GM10266 (cell line): ENCODE data around the gene MSH5.
"Not testable (repeated sequence)": the region's sequence is repeated elsewhere in the genome, so short reads cannot be mapped to it uniquely, and the experiment has no call there.

ENCODE experiments used
- DNase-seq: peaks from one replicate; pipeline ENCODE4 v3.0.0; 2012; ENCODE audit errors: extremely low spot score
- TF ChIP-seq, protein P1 (sequence below): IDR thresholded peaks from 2 replicates; pipeline ENCODE4 v1.5.1; 2012; ENCODE audit warnings: mild to moderate bottlenecking, low read depth; ENCODE audit not compliant: control insufficient read depth, insufficient read depth; ENCODE audit errors: missing control alignments

The MSH5 gene

DNA sequence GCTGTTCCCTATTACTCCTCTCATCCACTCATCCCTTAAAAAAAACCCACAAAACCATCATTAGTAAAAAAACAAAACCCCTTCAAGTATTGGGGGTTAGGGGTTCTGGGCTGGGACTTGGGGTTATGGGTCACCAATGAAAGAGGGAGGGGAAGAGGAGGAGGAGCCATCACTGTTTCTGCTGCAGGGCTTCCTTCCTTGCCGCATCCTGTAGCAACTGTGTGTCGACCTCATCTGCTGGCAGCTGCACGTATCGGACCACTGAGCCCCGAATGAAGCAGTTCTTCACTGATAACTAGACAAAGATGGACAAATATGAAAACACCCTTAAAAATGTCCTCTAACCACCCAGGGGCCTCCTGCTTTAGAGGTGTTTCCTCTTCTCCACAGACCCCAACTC, 57.8 kb downstream of the MSH5 start:
- TF ChIP-seq, protein P1, sequence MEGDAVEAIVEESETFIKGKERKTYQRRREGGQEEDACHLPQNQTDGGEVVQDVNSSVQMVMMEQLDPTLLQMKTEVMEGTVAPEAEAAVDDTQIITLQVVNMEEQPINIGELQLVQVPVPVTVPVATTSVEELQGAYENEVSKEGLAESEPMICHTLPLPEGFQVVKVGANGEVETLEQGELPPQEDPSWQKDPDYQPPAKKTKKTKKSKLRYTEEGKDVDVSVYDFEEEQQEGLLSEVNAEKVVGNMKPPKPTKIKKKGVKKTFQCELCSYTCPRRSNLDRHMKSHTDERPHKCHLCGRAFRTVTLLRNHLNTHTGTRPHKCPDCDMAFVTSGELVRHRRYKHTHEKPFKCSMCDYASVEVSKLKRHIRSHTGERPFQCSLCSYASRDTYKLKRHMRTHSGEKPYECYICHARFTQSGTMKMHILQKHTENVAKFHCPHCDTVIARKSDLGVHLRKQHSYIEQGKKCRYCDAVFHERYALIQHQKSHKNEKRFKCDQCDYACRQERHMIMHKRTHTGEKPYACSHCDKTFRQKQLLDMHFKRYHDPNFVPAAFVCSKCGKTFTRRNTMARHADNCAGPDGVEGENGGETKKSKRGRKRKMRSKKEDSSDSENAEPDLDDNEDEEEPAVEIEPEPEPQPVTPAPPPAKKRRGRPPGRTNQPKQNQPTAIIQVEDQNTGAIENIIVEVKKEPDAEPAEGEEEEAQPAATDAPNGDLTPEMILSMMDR, result no peak
- no peak for DNase-seq

DNA sequence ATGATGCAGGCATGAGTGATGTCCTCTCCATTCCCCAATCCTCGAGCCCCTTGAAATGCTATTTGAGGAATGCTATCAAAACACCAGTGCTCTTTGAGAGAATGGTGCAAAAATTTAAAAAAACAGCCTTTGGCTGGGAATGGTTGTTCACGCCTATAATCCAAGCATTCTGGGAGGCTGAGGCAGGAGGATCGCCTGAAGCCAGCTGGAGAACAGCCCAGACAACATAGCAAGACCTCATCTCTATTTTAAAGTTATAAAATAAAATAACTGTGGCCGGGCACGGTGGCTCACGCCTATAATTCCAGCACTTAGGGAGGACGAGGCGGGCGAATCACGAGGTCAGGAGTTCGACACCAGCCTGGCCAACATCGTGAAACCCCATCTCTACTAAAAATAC, 60.0 kb downstream of the MSH5 start:
- TF ChIP-seq, protein P1, result no peak
- no peak for DNase-seq

DNA sequence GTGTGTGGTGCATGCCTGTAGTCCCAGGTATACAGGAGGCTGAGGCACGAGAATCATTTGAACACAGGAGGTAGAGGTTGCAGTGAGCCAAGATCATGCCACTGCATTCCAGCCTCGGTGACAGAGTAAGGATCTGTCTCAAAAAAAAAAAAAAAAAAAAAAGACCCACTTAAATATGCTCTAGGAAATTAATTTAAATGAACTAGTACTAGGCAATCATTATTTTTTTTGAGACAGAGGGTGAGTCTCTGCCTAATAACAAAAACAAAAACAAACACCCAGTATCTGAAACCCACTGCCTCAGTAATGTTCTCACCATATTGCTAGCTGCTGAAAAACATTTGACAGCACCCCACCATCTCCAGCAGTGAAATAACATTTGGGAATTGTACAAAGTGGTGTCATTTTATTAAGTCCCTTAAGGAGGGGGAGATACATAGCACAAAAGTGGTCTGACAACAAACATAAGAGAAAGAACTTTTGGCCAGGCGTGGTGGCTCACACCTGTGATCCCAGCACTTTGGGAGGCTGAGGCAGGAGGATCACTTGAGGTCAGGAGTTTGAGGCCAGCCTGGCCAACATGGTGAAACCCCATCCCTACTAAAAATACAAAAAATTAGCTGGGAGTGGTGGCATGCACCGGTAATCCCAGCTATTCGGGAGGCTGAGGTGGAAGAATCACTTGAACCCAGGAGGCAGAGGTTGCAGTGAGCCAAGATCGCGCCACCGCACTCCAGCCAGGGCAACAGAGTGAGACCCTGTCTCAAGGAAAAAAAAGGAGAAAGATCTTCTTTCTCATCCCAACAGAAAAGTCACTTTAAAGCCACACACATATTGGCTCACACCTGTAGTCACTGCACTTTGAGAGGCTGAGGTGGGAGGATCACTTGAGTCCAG, 61.5 kb downstream of the MSH5 start:
- not testable (repeated sequence) for DNase-seq

DNA sequence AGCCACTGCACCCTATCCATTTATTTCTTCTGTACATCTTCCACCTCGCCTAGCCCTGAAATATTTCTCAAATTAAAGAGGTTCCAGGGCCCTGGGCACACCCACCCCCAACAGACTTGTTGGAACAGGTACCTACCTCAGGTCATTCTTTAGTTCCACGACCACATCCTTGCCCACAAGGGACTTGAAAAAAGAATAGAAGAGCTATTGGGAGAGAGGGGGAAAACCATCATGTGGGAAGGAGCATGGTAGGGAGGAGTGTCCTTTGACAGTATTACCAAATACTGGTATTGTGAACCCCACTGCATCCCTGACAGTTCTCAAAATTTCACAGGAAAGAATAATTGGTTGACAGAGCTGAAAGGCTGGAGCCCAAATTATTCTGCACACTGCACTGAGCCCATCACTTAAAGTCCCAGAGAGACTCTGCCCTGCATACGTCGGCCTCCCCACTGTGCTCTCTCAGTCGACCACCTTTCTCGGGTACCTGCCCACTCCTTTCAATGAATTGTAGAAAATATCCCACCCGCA, 66.2 kb downstream of the MSH5 start:
- DNase-seq, result no peak
- TF ChIP-seq, protein P1, result no peak

DNA sequence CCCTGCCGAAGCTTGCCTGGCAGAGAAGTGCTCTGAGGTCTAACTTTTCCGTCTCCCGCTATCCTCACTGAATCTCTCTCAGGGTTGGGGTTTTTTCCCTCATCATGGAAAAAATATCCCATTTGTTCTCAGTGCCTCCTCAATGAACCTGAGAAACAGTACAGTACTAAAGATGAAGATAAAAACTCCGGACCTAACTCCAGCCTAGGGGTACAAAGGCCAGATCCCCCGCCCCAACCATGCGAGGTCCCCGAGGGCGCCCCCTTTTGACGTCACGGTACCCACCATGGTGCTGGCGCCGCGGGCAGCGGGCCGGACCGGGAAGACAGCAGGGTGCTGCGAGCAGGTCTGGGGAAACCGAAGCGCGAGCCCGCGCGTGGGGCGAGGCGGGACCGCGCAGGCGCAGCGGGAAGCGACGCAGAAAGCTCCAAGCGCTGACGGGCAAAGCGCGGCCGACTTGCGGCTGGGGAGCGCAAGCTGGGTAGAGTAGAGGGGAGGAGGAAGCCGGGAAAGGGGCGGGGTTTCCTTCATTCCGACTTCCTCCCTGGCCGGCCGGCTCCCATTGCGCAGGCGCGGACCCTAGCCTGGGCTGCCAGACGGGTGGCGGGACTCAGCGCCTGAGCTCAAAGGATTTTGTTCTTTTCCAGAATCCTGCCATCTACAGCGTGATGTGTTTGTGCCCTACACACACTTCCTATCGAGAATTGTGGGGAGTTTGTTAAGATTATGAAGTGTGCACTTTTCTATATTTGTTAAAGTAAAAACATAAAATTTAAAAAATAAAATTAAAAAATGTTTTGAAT, 66.9 kb downstream of the MSH5 start, which contains the start of gene LSM2:
Gene LSM2, minus strand, starts transcription at position 497 of the 803 bp plus-strand sequence. Its CDS starts 209 bp downstream, at position 288.
- DNase-seq, result peak; percentile 99
- TF ChIP-seq, protein P1, result peak; percentile 40

DNA sequence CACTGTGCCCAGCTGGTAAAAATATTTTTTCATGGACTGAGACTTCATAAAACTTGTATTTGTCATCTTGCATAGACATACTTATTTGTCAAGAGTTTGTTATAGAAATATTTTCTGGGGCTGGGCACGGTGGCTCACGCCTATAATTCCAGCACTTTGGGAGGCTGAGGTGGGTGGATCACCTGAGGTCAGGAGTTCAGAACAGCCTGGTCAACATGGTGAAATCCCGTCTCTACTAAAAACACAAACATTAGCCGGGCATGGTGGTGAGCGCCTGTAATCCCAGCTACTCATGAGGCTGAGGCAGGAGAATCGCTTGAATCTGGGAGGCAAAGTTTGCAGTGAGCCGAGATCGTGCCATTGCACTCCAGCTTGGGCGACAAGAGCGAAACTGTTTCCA, 68.8 kb downstream of the MSH5 start:
- DNase-seq, result not testable (repeated sequence)

DNA sequence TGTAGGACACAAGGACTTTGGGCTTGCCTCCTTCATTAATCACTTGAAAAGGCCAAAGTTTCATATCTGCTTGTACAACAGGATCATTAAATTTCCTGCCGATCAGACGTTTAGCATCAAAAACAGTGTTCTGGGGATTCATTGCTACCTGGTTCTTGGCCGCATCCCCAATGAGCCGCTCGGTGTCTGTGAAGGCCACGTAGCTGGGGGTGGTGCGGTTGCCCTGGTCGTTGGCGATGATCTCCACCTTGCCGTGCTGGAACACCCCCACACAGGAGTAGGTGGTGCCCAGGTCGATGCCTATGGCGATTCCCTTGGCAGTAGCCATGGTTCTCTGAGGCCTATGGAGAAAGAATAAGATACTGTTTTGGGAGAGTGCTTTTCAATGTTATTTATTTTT, 71.8 kb downstream of the MSH5 start:
- TF ChIP-seq, protein P1, result no peak

More for the DNA sequence above, 71.8 kb downstream of the MSH5 start:
- DNase-seq, result no peak
